ENCODE measurements around the gene ADM5.
"Not testable (repeated sequence)": the region's sequence is repeated elsewhere in the genome, so short reads cannot be mapped to it uniquely, and the experiment has no call there.

The ADM5 gene

DNA sequence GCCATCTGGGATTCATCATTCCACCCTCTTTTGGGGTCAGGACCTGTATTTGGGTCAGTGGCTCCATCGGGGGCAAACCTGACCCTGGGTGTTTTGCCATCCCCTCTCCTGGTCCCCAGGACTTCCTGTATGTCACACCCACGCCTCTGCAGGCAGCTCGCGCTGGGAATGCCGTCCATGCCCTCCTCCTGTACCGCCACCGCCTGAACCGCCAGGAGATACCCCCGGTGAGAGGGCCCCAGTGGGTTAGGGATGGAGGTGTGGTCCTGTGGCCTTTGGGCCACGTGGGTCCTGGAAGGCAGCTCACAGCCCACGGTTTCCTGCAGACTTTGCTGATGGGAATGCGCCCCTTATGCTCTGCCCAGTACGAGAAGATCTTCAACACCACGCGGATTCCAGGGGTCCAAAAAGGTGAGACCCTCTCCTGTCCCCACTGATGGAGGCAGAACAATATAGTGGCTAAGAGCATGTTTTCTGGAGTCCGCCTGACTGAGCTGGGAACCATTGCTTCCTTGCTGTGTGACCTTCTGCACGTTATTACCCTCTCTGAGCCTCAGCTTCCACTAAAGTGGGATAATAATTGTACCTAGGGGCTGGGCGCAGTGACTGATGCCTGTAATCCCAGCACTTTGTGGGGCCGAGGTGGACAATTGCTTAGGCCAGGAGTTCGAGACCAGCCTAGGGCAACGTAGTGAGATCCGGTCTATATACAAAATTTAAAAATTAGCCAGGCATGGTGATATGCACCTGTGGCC lies 15.7 kb downstream of the ADM5 start:
- no peak for DNase-seq

DNA sequence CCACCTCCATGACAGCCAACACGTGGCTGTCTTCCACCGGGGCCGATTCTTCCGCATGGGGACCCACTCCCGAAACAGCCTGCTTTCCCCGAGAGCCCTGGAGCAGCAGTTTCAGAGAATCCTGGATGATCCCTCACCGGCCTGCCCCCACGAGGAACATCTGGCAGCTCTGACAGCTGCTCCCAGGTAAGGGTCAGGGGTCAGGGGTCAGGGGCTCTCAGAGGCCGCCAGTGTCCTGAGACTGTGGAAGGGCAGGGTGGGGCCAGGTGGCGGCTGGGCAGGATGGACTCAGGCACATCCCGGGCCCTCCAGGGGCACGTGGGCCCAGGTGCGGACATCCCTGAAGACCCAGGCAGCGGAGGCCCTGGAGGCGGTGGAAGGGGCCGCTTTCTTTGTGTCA lies 16.5 kb downstream of the ADM5 start:
- no peak for DNase-seq

DNA sequence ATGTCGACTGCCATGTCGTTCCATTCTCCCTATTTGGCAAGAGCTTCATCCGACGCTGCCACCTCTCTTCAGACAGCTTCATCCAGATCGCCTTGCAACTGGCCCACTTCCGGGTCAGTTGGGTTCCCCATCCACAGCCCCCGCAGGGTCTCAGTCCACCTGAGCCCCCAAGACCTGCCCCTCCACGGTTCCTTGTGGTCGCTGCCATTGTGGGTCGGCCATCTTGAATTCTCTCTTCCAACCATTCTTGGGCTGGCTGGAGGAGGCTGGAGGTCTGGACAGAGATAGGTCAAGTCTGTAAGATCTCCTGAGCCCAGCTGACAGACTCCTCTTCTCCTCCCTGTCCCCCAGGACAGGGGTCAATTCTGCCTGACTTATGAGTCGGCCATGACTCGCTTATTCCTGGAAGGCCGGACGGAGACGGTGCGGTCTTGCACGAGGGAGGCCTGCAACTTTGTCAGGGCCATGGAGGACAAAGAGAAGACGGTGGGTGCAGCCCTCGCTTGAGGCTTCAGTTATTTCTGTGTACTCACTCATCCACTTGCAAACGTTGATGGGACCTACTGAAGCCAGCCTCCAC lies 21.1 kb downstream of the ADM5 start:
- no peak for DNase-seq

DNA sequence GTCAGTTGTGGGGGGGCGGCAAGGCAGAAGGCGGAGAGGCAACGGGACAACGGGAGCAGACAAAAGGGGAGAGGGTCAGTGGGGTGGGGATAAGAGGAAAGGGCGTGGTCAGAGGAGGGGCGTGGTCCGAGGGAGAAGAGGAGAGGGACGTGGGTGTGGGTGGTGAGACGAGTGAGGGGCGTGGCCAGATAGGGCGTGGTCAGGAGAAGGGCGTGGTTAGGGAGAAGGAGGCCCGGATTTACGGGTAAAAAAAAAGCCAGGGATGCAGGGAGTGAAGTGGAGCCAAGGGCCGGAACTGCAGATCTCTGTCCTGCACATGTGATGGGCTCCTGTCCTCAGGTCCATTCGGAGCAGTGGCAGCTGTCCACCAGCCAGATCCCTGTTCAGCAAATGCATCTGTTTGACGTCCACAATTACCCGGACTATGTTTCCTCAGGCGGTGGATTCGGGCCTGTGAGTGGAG lies 23.0 kb downstream of the ADM5 start:
- no peak for DNase-seq

DNA sequence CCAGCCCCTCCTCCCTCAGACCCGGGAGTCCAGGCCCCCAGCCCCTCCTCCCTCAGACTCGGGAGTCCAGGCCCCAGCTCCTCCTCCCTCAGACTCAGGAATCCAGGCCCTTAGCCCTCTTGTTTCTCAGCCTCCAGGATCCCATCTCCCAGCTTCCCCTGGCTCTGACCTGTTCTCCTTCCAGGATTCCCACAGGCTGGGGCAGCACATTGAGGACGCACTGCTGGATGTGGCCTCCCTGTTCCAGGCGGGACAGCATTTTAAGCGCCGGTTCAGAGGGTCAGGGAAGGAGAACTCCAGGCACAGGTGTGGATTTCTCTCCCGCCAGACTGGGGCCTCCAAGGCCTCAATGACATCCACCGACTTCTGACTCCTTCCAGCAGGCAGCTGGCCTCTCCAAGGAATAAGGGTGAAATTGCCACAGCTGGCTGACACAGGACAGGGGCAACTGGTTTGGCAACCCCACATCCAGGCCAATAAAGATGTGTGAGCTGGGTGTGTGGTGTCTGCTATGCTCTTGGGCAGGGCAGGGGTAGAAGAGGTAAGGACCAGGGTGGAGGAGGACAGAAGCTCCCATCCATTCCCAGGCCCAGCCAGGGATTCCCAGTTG lies 23.9 kb downstream of the ADM5 start:
- no peak for DNase-seq

DNA sequence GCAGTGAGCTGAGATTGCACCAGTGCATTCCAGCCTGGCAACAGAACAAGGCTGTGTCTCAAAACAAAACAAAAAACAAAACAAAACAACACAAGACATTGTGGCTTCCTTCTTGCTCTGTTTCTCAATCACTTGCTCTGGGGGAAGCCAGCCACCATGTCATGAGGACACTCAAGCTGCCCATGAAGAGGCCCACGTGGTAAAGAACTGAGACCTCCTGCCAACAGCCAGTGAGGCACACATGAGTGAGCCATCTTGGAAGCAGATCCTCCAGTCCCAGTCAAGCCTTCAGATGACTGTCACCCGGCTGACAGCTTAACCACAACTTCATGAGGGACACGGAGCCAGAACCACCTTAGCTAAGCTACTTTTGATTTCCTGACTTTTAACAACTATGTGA lies 26.8 kb downstream of the ADM5 start:
- no peak for DNase-seq

DNA sequence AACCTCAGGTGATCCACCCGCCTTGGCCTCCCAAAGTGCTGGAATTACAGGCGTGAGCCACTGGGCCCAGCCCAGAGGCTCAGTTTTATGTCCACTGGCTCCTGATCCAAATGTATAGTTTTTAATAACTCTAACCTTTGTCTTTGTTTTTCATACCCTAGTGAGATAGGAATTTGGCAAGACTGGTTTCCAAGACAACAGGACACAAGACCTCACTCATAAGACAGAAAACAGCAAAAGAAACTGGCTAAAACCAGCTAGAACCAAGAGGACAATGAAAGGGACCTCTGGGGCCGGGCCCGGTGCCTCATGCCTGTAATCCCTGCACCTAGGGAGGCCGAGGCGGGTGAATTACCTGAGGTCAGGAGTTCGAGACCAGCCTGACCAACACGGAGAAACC lies 29.1 kb downstream of the ADM5 start:
- no peak for DNase-seq

DNA sequence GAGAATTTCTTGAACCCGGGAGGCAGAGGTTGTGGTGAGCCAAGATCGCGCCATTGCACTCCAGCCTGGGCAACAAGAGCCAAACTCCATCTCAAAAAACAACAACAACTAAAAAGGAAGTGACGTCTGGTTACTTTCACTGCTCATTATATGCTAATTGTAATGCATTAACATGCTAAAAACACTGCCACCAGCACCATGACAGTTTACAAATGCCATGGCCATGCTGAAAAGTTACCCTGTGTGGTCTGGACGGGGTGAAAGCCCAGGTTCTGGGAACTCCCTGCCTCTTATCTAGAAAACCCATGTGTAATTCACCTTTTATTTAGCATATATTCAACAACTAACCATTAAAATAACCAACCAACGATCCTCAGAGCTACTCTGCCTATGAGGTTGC lies 29.6 kb downstream of the ADM5 start:
- no peak for DNase-seq

DNA sequence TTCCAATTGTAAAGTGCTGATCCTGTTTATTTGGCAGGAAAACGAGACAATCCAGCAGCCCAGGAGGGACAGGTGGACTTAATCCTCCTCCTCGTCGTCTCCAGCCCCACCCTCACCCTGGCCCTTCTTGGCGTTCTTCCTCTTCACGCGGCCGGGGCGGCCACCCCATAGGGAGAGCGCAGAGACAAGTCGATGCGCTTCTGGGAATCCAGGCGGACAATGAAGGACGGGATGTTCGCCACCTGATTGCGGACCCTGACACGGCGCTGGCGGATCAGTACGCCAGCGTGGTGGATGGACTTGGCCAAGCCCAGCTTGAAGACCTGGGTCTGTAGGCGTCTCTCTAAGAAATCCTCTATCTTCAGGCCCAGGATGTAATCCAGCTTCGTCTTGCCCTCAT lies 30.0 kb downstream of the ADM5 start:
- DNase-seq = not testable (repeated sequence)

DNA sequence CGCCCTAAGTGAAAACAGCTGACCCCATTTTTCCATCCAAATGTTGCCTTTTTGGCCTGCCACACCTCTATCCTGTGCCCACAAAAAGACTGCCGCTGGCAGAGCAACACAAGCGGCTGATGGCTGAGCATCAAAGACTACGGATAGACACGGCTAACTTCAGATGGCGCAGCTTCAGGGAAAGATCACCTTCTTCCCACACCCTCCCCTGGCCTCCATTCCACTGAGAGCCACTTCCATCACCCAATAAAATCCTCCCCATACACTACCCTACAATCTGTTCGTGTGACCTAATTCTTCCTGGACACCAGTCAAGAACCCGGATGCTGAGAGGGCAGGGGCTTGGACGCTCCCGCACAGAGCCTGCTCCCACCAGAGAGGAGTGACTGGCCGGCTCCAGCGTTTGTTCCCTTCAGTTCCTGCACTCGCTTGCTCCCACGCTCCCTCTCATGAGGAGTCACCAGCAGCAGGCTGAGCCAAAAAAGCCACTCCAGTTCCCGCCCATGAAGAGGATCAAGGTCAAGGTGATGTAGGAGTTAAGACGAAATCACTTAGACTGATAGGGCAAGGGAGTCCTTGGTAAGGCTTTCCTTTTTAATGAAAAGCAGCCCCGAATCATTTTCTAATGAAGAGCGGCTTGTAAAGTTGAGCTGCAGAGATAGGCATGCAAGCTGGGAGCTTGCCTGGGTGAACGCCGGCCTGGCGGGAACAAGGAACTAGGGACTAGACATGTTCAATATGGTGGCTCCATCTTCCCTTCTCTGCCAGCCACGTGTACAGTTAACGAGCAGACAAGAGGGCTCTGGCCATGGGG lies 38.0 kb downstream of the ADM5 start:
- no peak for DNase-seq

DNA sequence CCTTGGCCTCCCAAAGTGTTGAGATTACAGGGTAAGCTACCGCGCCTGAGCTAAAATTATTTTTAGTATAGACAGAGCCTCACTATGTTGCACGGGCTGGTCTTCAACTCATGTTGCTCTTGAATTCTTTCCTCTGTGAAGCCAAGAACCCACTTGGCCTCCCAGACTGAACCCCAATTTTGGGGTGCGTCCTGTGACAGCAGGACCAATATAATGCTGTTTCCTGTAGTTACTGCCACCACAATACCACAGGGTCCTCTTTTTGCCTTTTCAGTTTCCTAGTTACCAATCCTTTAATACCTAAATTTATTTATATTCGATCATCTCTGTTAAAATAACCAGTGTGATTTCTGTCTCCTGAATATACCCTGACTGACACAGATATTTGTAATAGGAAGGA lies 40.8 kb downstream of the ADM5 start:
- DNase-seq = no peak

DNA sequence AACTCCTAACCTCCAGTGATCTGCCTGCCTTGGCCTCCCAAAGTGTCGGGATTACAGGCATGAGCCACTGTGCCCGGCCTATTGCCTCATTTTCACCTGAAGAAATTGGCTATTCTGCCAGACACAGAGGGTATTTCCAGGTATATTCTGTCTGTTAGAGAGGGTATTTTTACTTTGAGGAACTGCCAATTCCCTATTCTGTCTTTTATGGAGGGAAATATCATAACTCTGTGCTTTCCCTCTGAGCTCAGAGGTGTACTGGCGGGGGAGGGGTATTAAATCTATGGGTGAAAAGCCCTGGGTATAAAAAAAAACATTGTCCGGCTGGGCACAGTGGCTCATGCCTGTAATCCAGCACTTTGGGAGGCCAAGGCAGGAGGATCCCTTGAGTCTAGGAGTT lies 48.9 kb downstream of the ADM5 start:
- no peak for DNase-seq

DNA sequence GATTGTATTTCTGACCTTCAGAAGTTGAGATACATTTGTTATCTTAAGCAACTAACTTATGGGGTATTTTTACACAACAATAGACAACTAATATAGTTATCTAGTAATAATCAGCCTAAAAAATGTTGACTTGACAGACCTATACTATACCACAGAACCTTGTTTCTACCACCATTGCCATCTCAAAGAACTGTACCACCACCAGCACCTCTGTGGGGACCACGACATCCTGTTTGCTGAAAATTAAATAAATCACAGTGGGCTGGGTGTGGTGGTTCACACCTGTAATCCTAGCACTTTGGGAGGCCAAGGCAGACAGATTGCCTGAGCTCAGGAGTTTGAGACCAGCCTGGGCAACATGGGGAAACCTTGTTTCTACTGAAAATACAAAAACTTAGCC lies 49.7 kb downstream of the ADM5 start:
- no peak for DNase-seq

DNA sequence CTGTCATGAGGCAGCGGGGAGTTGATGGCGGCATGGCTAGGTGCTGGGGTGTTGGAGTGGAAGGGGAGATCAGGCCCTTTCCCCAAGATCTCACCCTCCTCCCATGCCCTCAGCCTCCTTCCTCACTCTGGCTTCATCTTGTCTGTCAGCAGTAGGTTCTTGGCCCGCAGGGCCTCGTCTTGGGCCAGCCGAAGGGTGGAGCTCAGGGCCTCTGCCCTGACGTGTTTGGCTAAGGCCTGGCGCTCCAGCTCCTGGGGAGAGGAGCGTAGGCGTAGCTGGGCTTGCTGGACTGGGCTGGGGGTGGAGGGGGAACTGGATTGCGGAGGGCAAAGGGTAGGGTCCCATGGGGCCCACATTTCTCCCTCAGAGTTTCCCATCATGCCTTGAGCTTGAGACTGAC lies 50.5 kb downstream of the ADM5 start:
- no peak for DNase-seq
